ENCODE results near the gene SH3RF3. TPM values are rescaled to one million over a fixed set of nuclear protein-coding genes. Genes with fewer than 3 reads are reported as not detected.

The SH3RF3 gene
- total RNA-seq, 3 donors from 2014 or later (not counting 1 experiment from before 2014, with no cell fraction given), result 0.23 to 0.61 (median 0.34) TPM

DNA sequence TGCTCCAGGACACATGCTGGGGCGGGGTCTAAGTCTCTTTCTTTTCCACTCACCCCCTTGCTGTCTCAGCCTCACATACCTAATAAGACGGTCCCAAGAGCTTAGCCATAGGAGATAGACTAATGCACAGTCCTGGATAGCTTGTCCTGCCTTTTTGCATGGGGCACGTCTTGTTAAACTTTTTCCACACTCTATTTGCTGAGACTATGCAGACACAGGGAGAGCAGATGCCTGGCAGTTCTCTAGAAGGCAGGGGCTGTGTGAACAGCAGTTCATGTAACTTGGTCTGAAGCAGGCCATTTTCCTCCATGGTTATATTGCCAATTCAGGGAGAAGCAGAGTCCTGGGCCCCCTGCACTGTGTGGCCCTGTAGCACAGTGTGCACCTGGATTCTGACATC lies 342.7 kb downstream of the SH3RF3 start:
- no peaks in the 10 kb centered on the region for H3K9me3 Mint-ChIP-seq
- no peaks in the 10 kb centered on the region for H3K36me3 ChIP-seq (ENCODE audit: control insufficient read depth, insufficient read depth, low read length)
- ATAC-seq (no peak), DNase-seq (no peak)
- no peak overlapping the region for H3K27ac ChIP-seq (ENCODE audit: low read length)
- no peak overlapping the region for H3K4me3 ChIP-seq (ENCODE audit: low read length)
- H3K4me3 Mint-ChIP-seq, result no peak overlapping the region
- H3K36me3 Mint-ChIP-seq, result no peaks in the 10 kb centered on the region
- H3K9me3 ChIP-seq (ENCODE audit: control insufficient read depth, insufficient read depth, low read length), result no peaks in the 10 kb centered on the region
- WGBS (ENCODE audit: insufficient coverage), result 82% methylated on average over 3 of the region's 3 CpGs
- peaks cover 16 to 20% of the 10 kb centered on the region in 2 donors for H3K4me1 Mint-ChIP-seq
- no peaks in the 10 kb centered on the region for H3K27me3 ChIP-seq (ENCODE audit: control insufficient read depth, insufficient read depth, low read length)
- H3K4me1 ChIP-seq (ENCODE audit: control insufficient read depth, insufficient read depth, low read length), result peaks cover 19% of the 10 kb centered on the region
- H3K27me3 Mint-ChIP-seq (ENCODE audit: low read depth in 2 of 2), result peaks cover 0 to 3% of the 10 kb centered on the region in 2 donors
- intact Hi-C loops (cut with micrococcal nuclease), result no loop called here
- no peak overlapping the region for H3K27ac Mint-ChIP-seq
- TF ChIP-seq, protein P1, sequence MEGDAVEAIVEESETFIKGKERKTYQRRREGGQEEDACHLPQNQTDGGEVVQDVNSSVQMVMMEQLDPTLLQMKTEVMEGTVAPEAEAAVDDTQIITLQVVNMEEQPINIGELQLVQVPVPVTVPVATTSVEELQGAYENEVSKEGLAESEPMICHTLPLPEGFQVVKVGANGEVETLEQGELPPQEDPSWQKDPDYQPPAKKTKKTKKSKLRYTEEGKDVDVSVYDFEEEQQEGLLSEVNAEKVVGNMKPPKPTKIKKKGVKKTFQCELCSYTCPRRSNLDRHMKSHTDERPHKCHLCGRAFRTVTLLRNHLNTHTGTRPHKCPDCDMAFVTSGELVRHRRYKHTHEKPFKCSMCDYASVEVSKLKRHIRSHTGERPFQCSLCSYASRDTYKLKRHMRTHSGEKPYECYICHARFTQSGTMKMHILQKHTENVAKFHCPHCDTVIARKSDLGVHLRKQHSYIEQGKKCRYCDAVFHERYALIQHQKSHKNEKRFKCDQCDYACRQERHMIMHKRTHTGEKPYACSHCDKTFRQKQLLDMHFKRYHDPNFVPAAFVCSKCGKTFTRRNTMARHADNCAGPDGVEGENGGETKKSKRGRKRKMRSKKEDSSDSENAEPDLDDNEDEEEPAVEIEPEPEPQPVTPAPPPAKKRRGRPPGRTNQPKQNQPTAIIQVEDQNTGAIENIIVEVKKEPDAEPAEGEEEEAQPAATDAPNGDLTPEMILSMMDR (IDR thresholded peaks at IDR 0.05), result no peak

DNA sequence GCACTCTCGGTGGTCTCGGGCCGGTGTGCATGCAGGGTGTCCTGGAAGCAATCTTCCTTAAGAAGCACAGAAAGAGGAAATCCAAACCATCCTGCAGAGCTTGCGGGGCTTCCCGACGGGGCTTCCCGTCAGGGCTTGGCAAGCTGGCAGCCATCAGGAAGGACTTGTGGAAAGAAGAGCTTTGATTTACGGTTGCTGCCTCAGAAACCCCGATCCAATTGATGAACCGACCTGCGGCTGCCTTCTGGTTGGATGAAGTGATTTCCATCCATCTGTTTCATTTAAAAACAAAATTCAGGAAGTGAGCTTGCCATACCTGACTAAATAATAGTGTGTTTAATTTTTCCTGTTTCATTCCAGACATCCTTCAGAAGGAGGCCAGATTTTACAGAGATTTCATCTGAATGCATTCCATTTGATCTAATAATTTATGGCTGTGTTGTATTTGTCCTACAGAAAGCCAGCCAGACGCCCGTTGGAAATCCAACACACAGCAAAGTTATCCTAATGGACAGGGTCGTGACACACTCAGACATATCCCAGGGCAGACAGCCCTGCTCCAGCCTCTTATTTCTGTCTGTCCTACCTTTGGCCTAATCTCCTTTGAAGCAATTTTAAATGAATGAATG lies 343.4 kb downstream of the SH3RF3 start:
- TF ChIP-seq, protein P1 (IDR thresholded peaks at IDR 0.05), result no peak
- Histone ChIP-seq H3K4me1 (ENCODE audit: control insufficient read depth, insufficient read depth, low read length) (peaks cover 19% of the 10 kb centered on the region), H3K4me3 (ENCODE audit: low read length) (no peak overlapping the region), H3K9me3 (ENCODE audit: control insufficient read depth, insufficient read depth, low read length) (no peaks in the 10 kb centered on the region), H3K36me3 (ENCODE audit: control insufficient read depth, insufficient read depth, low read length) (no peaks in the 10 kb centered on the region), H3K27me3 (ENCODE audit: control insufficient read depth, insufficient read depth, low read length) (no peaks in the 10 kb centered on the region), H3K27ac (ENCODE audit: low read length) (no peak overlapping the region)
- Mint-ChIP-seq H3K4me3 (no peak overlapping the region), H3K27me3 (ENCODE audit: low read depth in 2 of 2) (peaks cover 0 to 3% of the 10 kb centered on the region in 2 donors), H3K36me3 (no peaks in the 10 kb centered on the region), H3K9me3 (no peaks in the 10 kb centered on the region), H3K27ac (no peak overlapping the region), H3K4me1 (peaks cover 16 to 20% of the 10 kb centered on the region in 2 donors)
- ATAC-seq (no peak), DNase-seq (no peak)
- 91% methylated on average over 14 of the region's 14 CpGs for WGBS (ENCODE audit: insufficient coverage)
- intact Hi-C loops (cut with micrococcal nuclease), result no loop called here

DNA sequence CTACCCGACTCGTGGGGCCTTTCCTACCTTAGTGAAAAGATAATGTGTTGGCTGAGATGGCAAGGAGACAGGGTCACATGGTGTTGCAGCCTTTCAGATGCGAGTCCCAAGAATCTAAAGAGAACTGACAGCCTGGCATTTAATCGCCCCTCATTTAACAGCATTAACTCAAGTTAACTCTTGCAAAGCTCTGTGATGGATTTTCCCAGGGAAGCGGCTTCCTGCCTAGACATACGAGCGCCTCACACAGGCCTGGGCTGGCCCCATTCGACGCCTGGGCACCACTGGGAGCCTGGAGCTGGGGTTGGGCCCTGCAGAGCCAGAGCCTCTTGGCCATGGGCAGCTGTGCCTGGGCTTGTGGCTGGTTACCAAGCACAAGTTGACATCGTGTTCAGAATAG lies 344.0 kb downstream of the SH3RF3 start:
- no peak for ATAC-seq
- Mint-ChIP-seq H3K4me1 (peaks cover 16 to 19% of the 10 kb centered on the region in 2 donors), H3K27ac (no peak overlapping the region), H3K9me3 (no peaks in the 10 kb centered on the region), H3K27me3 (ENCODE audit: low read depth in 2 of 2) (peaks cover 0 to 3% of the 10 kb centered on the region in 2 donors), H3K4me3 (no peak overlapping the region), H3K36me3 (no peaks in the 10 kb centered on the region)
- Histone ChIP-seq H3K4me3 (ENCODE audit: low read length) (no peak overlapping the region), H3K27ac (ENCODE audit: low read length) (no peak overlapping the region), H3K36me3 (ENCODE audit: control insufficient read depth, insufficient read depth, low read length) (no peaks in the 10 kb centered on the region), H3K9me3 (ENCODE audit: control insufficient read depth, insufficient read depth, low read length) (no peaks in the 10 kb centered on the region), H3K27me3 (ENCODE audit: control insufficient read depth, insufficient read depth, low read length) (no peaks in the 10 kb centered on the region), H3K4me1 (ENCODE audit: control insufficient read depth, insufficient read depth, low read length) (peaks cover 19% of the 10 kb centered on the region)
- intact Hi-C loops (cut with micrococcal nuclease), result no loop called here
- 94% methylated on average over 10 of the region's 10 CpGs for WGBS (ENCODE audit: insufficient coverage)
- DNase-seq, result no peak
- TF ChIP-seq, protein P1 (IDR thresholded peaks at IDR 0.05), result no peak
